B cell (primary cell): ENCODE data around the gene DMXL1.

Experiments
- EZH2 ChIP-seq: IDR thresholded peaks from 2 replicates; pipeline ENCODE4 v1.6.1; 2012; ENCODE audit warnings: borderline replicate concordance, low read depth, mild to moderate bottlenecking, moderate library complexity, low read length; ENCODE audit not compliant: insufficient read depth, poor library complexity, severe bottlenecking
- TF ChIP-seq, protein P1 (sequence below): fragments of 200-600 bp; IDR thresholded peaks from one replicate; pipeline ENCODE4 v1.8.0; 2022; ENCODE audit warnings: antibody characterized with exemption, mild to moderate bottlenecking

GRCh38 chr5:119288379-119289033 lies 217.6 kb downstream of the DMXL1 start:
- no peak for TF ChIP-seq EZH2
- TF ChIP-seq, protein P1, sequence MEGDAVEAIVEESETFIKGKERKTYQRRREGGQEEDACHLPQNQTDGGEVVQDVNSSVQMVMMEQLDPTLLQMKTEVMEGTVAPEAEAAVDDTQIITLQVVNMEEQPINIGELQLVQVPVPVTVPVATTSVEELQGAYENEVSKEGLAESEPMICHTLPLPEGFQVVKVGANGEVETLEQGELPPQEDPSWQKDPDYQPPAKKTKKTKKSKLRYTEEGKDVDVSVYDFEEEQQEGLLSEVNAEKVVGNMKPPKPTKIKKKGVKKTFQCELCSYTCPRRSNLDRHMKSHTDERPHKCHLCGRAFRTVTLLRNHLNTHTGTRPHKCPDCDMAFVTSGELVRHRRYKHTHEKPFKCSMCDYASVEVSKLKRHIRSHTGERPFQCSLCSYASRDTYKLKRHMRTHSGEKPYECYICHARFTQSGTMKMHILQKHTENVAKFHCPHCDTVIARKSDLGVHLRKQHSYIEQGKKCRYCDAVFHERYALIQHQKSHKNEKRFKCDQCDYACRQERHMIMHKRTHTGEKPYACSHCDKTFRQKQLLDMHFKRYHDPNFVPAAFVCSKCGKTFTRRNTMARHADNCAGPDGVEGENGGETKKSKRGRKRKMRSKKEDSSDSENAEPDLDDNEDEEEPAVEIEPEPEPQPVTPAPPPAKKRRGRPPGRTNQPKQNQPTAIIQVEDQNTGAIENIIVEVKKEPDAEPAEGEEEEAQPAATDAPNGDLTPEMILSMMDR = no peak
